Measurements from ENCODE around the gene ELAVL1.
"Not testable (repeated sequence)": the region's sequence is repeated elsewhere in the genome, so short reads cannot be mapped to it uniquely, and the experiment has no call there.

DNA sequence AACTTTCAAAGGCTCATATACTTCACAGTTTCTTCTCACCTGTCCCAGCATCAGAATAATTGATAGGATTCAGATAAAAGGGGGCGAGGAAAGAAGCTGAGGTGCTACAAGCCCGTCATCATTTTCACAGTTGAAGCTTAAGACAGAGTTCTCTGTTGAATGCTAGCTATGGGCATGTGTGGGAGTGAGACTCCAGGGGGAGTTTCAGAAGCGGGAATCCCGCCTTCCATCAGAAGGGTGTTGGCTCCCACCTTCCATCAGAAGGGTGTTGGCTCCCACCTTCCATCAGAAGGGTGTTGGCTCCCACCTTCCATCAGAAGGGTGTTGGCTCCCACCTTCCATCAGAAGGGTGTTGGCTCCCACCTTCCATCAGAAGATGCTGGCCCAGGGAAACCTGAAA is 44.4 kb downstream of the ELAVL1 start:
- TF ChIP-seq, protein P1, sequence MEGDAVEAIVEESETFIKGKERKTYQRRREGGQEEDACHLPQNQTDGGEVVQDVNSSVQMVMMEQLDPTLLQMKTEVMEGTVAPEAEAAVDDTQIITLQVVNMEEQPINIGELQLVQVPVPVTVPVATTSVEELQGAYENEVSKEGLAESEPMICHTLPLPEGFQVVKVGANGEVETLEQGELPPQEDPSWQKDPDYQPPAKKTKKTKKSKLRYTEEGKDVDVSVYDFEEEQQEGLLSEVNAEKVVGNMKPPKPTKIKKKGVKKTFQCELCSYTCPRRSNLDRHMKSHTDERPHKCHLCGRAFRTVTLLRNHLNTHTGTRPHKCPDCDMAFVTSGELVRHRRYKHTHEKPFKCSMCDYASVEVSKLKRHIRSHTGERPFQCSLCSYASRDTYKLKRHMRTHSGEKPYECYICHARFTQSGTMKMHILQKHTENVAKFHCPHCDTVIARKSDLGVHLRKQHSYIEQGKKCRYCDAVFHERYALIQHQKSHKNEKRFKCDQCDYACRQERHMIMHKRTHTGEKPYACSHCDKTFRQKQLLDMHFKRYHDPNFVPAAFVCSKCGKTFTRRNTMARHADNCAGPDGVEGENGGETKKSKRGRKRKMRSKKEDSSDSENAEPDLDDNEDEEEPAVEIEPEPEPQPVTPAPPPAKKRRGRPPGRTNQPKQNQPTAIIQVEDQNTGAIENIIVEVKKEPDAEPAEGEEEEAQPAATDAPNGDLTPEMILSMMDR (IDR thresholded peaks at IDR 0.05), result not testable (repeated sequence)
- TF ChIP-seq EZH2 (IDR thresholded peaks at IDR 0.05; ENCODE audit: borderline replicate concordance, insufficient read depth, low read depth, low read length, poor library complexity, severe bottlenecking), result not testable (repeated sequence)

Data from B cell (primary cell).